NCI-H2227 (cell line): Measurements from ENCODE around the gene NPDC1.

ENCODE experiments used
- DNase-seq: peaks from one replicate; lab custom pipeline; 2025; ENCODE audit not compliant: unreplicated experiment; lab: John Stamatoyannopoulos, UW

The NPDC1 gene

DNA sequence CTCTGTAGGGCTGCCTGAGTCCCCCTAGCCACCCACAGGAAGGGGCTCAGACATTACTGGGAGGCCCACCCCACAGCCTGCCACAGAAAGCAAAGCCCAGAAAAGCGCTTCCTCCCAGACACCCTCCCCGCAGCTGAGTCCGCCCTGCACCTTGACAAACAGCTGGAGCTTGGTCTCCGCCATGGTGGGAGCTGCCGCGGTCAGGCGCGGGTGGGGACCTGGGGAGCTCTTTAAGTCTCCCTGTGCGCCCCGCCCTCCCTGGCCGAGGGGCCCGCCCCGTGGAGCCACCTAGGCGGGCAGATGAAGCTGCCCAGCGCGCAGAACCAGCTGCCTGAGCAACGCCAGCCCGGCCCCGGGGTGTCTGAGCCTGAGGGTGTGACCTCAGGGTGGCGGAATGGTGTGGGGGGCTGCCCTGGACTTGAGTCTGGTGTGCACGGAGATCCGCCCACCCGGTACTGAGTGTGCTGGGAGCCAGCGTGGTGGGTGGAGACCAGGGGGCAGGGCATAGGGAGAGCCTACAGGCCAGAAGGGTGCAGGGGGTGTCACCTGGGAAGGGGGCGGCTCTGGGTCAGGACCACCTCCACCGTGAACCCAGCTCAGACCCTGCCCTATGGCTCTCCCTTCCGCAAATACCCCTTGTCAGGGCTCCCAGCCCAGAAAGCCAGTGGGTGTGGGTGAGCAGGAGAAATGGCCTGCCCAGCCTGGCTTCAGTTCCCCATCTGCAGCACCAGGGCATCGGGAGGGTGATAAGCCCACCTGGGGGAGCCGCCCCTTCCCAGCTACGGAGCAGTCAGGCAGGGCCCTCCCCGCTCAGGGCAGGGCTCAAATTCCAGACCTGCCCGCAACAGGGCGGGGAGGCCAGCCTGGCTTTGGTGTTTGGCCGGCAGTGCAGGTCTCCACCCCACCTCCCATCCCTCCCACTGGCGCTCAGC lies 49.4 kb downstream of the NPDC1 start, which contains the start of gene CLIC3:
TSS of gene CLIC3 (minus strand) at position 208 of the 932 bp plus-strand sequence. CDS start at position 183, 25 bp downstream.
- DNase-seq = no peak

DNA sequence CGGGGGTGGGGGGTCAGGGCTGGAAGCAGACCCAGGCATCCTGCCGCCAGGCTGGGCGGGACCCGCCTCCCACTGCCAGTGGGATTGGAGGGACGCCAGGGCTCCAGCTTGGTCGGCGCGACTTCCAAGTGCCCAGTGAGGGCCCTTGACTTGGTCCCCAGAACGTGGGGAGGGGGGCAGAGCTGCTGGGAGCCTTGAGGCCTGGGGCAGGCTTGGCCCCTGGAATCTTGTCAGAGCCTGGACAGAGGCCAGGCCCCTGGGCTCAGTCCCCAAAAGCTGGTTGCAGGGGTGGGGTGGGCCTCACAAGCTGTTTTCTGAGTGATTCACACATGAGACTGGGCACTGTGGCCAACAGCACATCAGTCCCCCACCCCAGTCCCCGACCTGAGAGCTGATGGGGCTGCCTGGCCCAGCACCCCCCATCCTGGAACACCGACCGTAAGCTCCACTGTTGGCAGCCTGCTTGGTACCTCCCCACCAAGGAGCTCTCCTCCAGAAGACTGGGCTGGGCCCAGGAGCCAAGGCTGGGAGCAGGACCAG lies 50.1 kb downstream of the NPDC1 start:
- no peak for DNase-seq

DNA sequence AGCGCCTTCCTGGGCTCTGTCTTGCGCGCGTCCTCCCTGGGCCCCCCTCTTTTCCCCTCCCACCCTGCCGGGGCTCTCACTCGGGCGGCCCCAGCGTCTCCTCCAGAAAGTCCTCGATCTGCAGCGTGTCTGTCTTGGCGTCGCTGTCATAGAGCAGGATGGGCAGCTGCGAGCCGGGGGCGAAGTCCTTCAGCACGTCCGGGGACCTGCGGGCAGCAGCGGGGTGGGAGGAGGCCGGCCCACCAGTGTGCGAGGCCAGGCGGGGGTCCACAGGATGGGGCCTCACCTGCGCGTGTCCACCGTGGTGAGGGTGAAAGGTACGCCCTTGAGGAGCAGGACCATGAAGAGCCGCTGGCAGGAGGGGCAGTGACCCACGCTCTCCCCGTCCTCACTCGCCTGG lies 50.6 kb downstream of the NPDC1 start:
- DNase-seq = no peak

DNA sequence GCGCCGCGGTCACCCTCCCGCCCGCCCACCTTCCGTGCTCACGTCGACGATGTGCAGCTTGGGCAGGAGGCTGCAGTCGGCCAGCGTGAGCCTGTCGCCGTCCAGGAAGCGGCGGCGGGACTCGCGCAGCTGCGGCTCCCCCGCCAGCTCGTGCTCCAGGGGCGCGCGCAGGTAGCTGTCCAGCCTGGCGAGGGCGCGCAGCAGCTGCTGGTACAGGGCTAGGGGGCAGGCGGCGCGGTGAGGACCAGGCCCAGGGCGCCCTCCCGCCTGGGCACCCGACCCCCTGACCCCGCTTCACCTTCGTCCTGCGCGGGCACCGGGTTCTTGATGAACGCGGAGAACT lies 51.1 kb downstream of the NPDC1 start:
- no peak for DNase-seq

DNA sequence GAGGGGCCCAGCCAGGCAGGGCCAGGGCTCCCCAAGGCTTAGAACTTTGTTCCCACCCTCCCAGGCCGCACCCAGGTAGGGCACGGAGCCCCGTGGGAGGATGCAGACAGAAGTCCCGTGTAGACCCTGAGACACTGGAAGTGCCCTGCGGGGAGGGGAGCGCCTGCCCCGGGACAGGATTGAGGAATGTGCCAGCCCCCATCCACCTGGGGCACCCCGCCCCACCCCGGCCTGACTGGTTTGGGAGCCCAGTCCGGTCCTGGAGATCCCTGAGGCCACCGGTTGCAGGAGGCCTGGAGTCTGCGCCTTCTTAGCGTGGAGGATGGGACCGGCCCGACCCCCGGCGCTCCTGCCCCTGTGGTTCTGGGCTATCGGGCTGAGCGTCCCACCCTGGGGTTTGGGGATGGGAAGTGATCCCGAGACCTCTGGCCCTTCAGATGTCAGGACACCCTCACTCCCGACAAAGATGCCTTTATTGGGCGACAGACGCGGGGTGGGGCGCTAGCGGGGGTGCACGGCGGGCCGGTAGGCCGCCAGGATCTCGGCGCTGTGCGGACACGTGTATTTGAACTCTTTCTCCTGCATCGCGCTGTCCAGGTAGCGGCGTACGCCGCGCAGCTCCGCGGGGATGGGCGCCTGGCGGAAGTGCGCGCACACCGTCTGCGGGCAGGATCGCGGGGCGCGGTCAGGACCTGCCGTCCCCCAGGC lies 51.6 kb downstream of the NPDC1 start:
- DNase-seq = no peak

DNA sequence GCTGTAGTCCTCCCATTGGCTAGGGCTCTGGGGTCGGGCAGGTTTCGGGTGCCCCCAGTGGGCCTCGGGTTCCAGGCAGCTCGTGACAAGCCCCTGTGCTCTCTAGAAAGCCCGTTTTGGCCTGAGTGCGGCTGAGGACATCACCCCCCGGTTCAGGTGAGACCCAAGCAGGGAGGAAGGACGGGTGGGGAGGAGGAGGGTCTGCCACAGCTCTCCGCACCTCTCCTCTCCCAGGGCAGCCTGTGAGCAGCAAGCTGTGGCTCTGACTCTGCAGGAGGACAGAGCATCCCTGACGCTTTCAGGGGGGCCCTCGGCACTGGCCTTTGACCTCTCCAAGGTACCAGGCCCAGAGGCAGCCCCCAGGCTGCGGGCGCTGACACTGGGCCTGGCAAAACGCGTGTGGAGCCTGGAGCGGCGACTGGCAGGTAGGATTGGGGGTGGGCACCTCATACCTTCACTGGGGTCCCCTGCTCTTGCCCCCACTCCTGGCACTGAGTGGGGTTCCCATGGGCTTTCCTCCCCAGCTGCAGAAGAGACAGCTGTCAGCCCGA lies 53.1 kb downstream of the NPDC1 start:
- DNase-seq = no peak

DNA sequence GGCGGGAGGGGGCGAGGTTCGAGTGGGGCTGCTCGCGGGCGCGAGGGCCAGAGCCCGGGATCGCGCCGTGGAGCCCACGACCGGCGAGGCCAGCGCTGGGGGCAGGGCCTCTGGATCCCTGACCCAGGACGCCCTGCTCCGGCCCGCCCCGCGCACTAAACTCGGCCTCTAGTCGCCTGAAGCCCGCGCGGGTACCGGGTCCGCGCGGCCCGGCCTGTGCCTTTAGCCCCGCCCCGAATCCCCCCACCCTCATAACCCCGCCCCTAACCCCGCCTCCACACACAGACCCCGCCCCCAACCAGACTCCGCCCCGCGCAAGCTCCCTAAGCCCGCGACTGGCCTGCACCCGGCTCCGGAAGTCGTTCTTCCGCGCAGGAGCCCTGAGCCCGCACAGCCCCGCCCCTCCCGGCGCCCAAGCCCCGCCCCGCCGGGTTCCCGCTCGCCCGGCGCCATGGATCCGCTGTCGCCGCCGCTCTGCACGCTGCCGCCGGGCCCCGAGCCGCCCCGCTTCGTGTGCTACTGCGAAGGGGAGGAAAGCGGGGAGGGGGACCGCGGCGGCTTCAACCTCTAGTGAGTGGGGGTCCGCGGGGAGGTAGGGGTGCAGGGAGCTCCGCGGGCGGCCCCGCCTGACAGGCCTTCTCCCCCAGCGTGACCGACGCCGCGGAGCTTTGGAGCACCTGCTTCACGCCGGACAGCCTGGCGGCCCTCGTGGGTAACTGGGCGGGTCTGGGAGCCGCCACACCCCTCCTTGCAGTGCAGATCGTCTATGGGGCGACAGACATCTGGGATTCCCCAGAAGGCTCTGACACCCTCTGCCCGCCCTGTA lies 53.8 kb downstream of the NPDC1 start, which contains the start of gene PAXX:
TSS of gene PAXX (plus strand) at position 430 of the 826 bp plus-strand sequence. CDS start at position 452, 22 bp downstream.
- DNase-seq = peak; percentile 80

DNA sequence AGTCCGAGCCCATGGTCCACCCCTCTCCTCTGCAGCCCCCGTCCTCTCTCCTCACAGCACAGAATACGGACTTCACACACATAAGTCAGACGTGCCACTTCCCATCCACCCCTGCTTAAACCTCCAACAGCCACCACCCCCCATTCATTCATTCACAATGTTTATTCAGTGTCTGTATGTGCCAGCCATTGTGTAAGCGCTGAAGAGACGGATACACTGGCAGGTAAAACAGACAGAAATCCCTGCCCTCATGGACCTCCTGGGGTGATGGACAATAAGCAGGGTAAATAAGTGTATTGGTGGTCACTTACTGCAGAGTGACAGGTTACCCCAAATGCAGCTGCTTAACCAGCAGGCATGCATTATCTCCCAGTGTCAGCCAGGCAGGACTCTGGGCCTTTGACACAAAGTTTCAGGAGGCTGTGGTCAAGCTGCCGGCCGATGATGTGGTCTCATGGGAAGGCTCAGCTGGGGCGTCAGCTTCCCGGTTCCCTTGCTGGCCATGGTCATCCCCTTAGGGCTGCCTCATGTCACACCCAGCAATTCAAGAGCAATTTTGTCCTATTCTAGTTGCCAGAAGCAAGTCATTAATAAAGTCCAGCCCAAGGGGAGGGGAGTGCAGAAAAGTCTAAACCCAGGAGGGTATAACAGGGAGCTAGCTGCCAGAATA lies 55.6 kb downstream of the NPDC1 start:
- no peak for DNase-seq
